Mononuclear cell (primary cell): ENCODE results near the gene LAS1L. TPM values are rescaled to one million over a fixed set of nuclear protein-coding genes. Genes with fewer than 3 reads are reported as not detected.
"Not testable (repeated sequence)": the region's sequence is repeated elsewhere in the genome, so short reads cannot be mapped to it uniquely, and the experiment has no call there.

Experiments used
- H3K27me3 ChIP-seq: 2 replicates; pipeline ENCODE4 v1.6.0; 2011; ENCODE audit warnings: low read length, control low read depth; ENCODE audit not compliant: insufficient read depth
- H3K4me1 ChIP-seq: 2 replicates; pipeline ENCODE4 v1.5.1; 2011; ENCODE audit warnings: mild to moderate bottlenecking, low read length, control low read depth; ENCODE audit not compliant: insufficient read depth
- H3K4me3 ChIP-seq: 2 replicates; pipeline ENCODE4 v1.5.1; 2011; ENCODE audit warnings: mild to moderate bottlenecking, low read length, moderate library complexity
- H3K9me3 ChIP-seq: 2 replicates; pipeline ENCODE4 v1.5.1; 2011; ENCODE audit warnings: low read depth, mild to moderate bottlenecking, control low read depth, low read length
- total RNA-seq: library from RNA; depleted of rRNA; stranded (reverse); fragments of >200 nt; gene quantifications from one replicate; pipeline ENCODE4 v1.2.3, GENCODE V29; 2012

LAS1L gene
- total RNA-seq, 1 donor = 20.3 TPM

DNA sequence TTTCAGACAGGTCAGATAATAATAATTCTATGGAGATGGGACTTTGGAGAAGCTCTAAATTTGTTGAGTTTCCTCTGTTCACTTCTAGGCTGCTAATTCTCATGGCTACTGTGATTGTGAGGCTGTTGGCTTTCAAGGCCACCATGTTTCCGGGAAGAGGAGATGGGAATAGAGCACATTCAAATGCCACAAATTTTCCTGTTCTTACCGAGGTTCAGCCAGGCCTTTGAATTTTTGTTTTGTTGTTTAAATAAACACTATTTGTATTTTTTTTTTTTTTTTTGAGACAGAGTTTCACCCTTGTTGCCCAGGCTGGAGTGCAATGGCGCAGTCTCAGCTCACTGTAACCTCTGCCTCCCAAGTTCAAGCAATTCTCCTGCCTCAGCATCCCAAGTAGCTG is 55.5 kb downstream of the LAS1L start:
- H3K27me3 ChIP-seq, H3K4me3 ChIP-seq, H3K4me1 ChIP-seq, H3K9me3 ChIP-seq: not testable (repeated sequence)

DNA sequence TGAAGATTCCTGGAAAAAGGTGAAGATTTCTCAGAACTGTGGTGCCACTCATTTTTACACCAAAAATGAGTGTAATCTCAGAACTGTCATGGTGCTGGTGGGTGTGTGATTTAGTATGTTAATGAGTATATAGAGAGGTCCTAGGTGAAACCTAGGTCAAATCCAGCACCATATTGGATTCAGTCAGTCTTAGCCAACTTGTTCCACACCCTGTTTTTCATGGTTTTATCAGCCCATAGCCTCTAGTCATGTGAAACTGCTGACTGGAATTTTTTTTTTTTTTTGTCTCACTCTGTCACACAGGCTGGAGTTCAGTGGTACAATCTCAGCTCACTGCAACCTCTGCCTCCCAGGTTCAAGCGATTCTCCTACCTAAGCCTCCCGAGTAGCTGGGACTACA is 58.0 kb downstream of the LAS1L start:
- Histone ChIP-seq H3K9me3 (no peaks in the 10 kb centered on the region), H3K27me3 (no peaks in the 10 kb centered on the region), H3K4me1 (no peaks in the 10 kb centered on the region), H3K4me3 (no peak overlapping the region)

DNA sequence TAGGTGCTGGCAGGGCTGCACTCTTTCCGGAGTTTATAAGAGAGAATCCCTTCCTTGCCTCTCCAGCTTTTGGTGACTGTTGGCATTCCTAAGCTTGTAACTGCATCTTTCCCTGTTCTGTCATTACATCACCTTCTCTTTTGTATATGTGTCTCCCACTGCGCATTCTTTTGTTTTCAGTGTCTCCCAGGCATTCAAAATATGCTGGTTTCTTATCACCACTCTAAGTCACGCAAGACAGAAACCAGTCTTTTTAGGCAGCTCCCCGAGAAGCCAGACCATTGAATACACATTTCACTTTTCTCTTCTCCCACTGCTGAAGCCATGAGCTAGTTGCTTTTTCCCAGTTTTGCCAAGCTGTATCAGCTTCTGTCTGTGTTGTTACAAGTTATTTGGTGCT is 71.0 kb downstream of the LAS1L start:
- H3K4me3 ChIP-seq = no peak overlapping the region
- no peaks in the 10 kb centered on the region for H3K4me1 ChIP-seq
- no peaks in the 10 kb centered on the region for H3K27me3 ChIP-seq
- no peaks in the 10 kb centered on the region for H3K9me3 ChIP-seq

Other genes with a start within 250 kb of the LAS1L start
- 469 TPM for gene MSN, start 132.9 kb upstream of the LAS1L start, total RNA-seq